ACC112 (cell line): ENCODE measurements around the gene DHRS1.

ENCODE experiments used
- H2AFZ ChIP-seq: fragments of 200-600 bp; sonication (generic); one replicate; pipeline ENCODE4 v1.6.0; 2017; ENCODE audit warnings: antibody characterized with exemption, low read length; ENCODE audit not compliant: unreplicated experiment
- H3K27ac ChIP-seq: fragments of 200-600 bp; sonication (generic); 2 replicates; pipeline ENCODE4 v1.5.1; 2014; ENCODE audit warnings: low read depth, mild to moderate bottlenecking, antibody characterized with exemption, low read length, moderate library complexity
- H3K27me3 ChIP-seq: fragments of 200-600 bp; sonication (generic); 2 replicates; pipeline ENCODE4 v1.6.1; 2014; ENCODE audit warnings: mild to moderate bottlenecking, antibody characterized with exemption, low read length, moderate library complexity, mixed read lengths; ENCODE audit not compliant: insufficient read depth
- H3K36me3 ChIP-seq: fragments of 200-600 bp; sonication (generic); 2 replicates; pipeline ENCODE4 v1.6.1; 2016; ENCODE audit warnings: mild to moderate bottlenecking, antibody characterized with exemption, low read length, moderate library complexity, mixed read lengths; ENCODE audit not compliant: insufficient read depth
- H3K4me1 ChIP-seq: fragments of 200-600 bp; sonication (generic); one replicate; pipeline ENCODE4 v1.6.1; 2016; ENCODE audit warnings: low read length, mixed read lengths; ENCODE audit not compliant: insufficient read depth, unreplicated experiment, control insufficient read depth
- H3K4me3 ChIP-seq: fragments of 200-600 bp; sonication (generic); 2 replicates; pipeline ENCODE4 v1.5.1; 2014; ENCODE audit warnings: mild to moderate bottlenecking, low read depth, low read length
- H3K79me2 ChIP-seq: fragments of 200-600 bp; sonication (generic); one replicate; pipeline ENCODE4 v1.6.0; 2016; ENCODE audit warnings: low read length; ENCODE audit not compliant: control insufficient read depth, unreplicated experiment, insufficient read depth

The DHRS1 gene

DNA sequence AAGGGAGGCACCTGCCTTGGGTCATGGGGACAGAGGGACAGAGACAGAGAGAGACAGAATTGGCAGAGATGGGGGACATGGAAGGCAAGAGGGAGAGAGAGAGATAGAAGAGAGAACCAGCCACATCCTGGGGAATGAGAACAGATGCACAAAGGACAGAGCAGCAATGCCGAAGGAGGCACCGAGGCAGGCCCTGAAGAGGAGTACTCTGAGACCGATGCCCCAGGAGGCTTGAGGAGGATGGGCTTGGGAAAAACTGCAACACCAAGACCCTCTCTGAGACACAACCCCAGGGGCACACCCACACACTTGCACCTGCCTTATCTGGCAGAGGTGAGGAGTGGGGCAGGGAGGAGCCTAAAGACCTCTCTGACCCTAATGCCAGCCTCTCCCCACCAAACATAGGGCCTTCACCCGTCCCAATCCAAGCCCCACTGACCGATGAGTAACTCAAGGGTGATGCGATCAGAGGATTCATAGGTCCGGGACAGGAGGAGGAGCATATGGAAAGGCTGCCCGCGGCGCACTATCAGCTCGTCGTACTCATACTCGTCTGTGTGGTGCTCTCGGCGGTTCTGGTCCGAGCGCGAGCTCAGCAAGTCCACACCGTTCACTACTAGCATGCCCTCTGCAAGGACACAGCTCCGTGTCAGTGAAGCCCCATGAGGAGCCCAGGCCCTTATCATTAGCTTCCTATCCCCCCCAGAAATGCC lies 38.2 kb downstream of the DHRS1 start:
- Histone ChIP-seq H3K36me3 (no peaks in the 10 kb centered on the region), H3K27me3 (no peaks in the 10 kb centered on the region), H3K4me1 (peaks cover 8% of the 10 kb centered on the region)

DNA sequence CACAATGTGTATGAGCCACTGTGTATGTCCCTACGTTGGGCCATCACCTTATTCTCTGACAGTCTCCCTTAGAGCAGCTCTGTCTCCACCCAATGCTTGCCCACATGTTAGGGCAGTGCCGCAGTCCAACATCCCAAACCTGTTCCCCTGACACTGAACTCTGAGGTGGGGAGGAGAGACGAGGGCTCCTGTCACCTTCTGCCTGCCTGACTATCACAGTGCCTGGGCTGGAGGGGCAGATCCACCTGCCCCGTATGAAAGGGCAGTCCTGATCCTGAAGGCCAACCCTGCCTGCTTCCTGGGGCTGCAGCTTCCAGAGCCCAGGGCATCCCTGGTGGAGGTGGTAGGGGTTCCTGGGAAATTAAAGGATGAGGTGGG lies 38.8 kb downstream of the DHRS1 start:
- peaks cover 8% of the 10 kb centered on the region for H3K4me1 ChIP-seq
- no peak overlapping the region for H2AFZ ChIP-seq
- no peaks in the 10 kb centered on the region for H3K36me3 ChIP-seq
- H3K27me3 ChIP-seq: no peaks in the 10 kb centered on the region
- no peaks in the 10 kb centered on the region for H3K79me2 ChIP-seq
- H3K4me3 ChIP-seq: no peak overlapping the region
- H3K27ac ChIP-seq: no peak overlapping the region

More for the DNA sequence above, 38.2 kb downstream of the DHRS1 start:
- no peaks in the 10 kb centered on the region for H3K79me2 ChIP-seq
- no peak overlapping the region for H2AFZ ChIP-seq
- H3K4me3 ChIP-seq: no peak overlapping the region
- H3K27ac ChIP-seq: no peak overlapping the region

DNA sequence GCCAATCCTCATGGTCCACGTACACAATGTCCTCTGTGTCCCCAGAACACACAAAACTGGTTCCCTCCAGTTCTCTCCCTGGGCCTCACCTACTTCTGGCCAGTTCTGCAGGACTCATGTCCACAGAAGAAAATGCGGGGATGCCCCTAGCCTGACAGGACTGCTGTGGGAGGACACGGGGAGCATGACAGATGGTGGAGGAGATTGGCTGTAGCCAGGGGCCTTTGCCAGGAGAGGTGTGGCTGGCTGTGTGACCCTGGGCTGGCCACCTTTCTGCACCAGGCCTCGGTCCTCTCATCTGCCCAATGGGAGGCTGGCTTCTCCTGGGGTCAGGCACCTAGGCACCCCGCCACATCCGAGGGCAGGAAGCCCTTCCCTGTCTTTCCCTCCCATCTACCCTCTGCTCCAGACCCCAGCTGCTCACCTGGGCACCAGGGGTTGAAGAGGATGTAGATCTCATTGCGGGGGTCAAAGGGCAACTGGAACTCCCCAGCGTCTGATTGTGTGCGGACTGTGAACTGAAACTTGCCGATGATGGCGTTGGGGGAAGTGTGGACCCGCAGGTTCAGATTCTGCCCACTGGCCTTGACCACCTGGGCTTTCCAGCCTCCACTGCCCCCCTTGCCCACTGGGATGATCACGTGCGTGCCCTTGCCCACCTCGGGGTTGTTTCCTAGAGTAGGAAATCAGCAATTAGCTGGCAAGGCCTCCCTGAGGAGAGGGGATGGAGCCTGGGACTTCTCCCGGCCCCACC lies 39.4 kb downstream of the DHRS1 start:
- Histone ChIP-seq H3K27ac (no peak overlapping the region), H3K27me3 (no peaks in the 10 kb centered on the region), H3K4me1 (peaks cover 8% of the 10 kb centered on the region), H3K79me2 (no peaks in the 10 kb centered on the region), H3K4me3 (no peak overlapping the region), H3K36me3 (no peaks in the 10 kb centered on the region), H2AFZ (no peak overlapping the region)

DNA sequence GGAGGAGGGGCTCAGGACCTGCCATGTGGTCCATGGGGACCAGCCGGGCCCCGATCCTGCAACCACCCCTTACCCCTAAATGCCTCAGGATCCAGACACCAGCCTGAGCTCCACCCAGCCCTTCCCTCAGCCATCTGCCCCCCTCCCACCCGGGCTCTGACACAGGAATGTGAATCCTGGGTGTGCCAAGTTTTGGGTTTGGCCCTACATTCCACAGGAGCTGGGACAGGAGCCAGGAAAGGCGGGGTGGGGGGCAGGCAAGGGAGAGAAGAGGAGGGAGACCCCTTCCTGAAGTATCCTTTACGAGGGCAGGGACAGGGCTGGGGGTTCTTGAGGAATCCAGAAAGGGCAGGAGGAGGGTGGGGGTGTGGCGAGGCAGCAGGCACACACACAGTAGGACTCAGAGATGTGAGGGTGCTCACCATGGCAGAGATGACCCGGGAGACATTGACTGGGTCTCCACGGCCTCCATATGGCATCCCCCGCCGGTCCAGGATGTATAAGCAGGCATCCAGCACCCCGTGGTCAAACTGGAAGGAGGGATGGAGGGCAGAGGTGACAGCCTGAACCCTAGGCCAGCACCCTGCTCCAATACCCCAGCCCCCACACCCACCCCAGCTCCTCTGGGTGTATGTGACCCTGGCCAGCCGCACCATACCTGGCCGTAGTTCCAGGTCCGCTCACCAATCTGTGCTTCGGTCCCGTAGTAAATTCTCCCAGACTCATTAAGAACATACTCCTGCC lies 40.1 kb downstream of the DHRS1 start:
- Histone ChIP-seq H3K4me3 (no peak overlapping the region), H3K4me1 (peaks cover 8% of the 10 kb centered on the region), H2AFZ (no peak overlapping the region), H3K27me3 (no peaks in the 10 kb centered on the region), H3K27ac (no peak overlapping the region), H3K79me2 (no peaks in the 10 kb centered on the region), H3K36me3 (no peaks in the 10 kb centered on the region)

DNA sequence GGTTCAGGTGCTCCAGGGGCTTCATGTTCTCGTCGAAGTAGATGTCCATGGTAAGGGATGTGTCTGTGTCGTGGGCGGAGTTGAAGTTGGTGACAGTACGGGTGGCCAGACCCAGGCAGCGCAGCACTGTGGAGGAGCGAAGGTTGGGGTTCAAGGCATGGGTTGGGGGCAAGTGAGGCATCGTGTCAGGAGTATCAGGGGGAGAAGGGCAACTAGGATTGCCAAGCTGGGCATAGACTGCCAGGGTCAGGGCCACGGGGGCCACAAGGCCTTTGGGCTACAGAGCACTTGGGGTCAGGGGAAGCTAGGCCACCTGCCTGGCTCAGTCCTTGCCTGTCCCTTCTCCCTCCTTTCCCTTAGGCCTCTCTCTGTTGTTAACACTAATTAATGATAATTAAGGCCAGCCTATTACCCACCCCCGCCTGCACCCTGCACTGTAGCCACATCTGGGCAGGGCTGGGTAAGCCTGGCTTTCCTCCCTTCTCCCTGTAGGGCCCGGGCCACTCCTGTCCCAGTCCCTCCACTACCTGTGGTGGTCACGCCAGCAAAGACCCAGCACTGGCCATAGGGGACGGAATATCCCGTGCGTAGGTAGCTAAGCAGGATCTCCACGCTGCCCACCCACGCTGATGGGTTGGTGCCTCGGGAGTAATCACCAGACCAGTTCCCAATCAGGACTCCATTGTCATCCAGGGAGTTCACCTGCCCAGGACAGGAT lies 40.9 kb downstream of the DHRS1 start:
- Histone ChIP-seq H3K4me3 (no peak overlapping the region), H3K27ac (no peak overlapping the region), H3K4me1 (peaks cover 8% of the 10 kb centered on the region), H3K79me2 (no peaks in the 10 kb centered on the region), H3K27me3 (no peaks in the 10 kb centered on the region), H2AFZ (no peak overlapping the region), H3K36me3 (no peaks in the 10 kb centered on the region)

DNA sequence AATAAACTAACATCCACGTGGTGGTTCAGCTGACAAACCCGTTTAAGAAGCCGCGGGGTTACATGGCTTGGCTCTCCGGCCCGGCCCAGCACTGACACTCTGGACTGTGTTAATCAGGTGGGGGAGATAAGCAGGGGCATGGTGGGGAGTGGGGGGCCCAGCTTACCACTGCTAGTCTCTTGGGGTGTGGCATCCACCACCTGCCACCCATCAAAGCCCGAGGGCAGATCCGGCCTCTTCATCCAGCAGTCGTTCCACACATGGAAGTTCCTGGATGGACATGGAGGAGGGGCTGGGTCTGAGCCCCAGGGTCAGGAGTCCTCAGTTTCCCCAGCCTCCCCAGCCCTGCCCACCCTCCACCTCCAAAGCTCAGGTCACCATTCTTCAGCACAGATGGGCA lies 41.5 kb downstream of the DHRS1 start:
- Histone ChIP-seq H3K27ac (no peak overlapping the region), H3K27me3 (no peaks in the 10 kb centered on the region), H3K4me1 (peaks cover 8% of the 10 kb centered on the region), H2AFZ (no peak overlapping the region), H3K4me3 (no peak overlapping the region), H3K36me3 (no peaks in the 10 kb centered on the region), H3K79me2 (no peaks in the 10 kb centered on the region)

DNA sequence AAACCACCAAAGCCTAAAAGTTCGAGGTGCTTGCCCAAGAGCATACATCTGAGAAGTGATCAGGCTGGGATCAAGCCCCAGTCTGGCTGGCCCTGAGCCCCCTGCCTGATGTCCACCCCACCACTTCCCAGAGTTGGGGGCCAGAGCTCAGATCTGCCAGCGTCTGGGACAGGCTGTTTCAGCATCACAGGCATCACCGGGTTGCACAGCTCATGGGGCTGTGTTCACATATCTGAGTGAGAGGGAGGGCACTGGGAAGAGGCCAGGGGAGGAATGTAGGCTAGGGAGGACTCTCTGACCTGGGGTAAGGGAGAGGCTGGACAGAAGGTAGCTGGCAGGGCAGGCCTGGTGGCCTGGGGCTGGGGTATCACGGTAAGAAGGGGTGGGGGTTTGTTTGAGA lies 42.6 kb downstream of the DHRS1 start:
- H3K36me3 ChIP-seq: no peaks in the 10 kb centered on the region
- H2AFZ ChIP-seq: no peak overlapping the region
- H3K27ac ChIP-seq: no peak overlapping the region
- no peaks in the 10 kb centered on the region for H3K27me3 ChIP-seq
- H3K79me2 ChIP-seq: no peaks in the 10 kb centered on the region
- H3K4me1 ChIP-seq: peaks cover 13% of the 10 kb centered on the region
- H3K4me3 ChIP-seq: no peak overlapping the region

DNA sequence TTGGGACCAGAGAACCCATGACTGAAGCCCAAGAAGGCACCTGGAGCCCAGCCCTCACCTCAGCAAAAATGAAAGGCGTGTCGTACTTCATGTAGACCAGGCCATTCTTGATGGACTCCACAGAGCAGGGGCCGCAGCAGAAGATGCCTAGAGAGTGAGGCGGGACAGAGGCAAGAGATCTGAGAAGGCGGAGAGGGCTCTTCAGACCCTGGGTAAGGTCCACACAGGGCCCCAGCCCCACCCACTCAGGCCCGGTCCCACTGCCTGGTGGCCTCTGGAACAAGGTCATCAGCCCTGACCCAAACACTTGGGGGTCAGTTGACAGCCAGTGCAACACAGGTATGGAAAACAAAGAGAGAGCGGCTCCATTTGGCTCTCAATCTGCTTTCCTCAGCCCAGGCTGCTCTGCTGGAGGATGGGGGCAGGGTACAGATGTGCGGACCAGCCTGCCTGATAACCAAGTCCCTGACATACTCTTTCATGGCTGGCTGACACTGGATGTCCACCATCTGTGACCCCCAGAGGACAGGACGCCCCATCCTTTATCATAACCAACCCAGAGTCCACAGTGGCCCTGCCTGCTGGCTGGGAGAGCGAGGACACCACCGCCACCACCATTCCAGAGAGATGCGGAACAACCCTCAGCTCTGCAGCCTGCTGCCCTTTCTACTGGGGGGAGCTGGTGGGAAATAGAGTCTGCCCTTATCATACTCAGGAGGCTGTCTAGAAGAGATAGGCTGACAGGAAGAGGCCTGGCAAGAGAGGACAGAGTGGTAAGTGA lies 43.5 kb downstream of the DHRS1 start:
- no peaks in the 10 kb centered on the region for H3K36me3 ChIP-seq

DNA sequence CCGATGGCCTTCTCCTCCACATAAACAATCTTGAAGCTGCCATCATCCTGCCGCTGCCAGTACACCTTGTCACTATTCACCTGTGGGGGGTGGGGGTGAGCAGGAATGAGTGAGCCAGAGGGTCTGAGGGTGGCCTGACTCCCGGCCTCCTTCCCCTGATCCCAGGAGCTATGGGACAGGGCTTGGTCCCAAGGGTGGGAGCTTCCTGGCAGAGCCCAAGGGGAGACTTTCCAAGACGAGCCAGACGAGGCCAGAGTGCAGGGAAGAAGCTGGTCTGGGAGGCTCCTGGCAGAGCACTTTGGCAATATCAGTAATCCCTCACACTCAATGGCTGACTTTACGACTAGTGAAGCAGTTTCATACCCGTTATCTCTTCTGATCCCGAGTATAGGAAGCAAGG lies 44.1 kb downstream of the DHRS1 start:
- no peak overlapping the region for H3K27ac ChIP-seq
- no peaks in the 10 kb centered on the region for H3K36me3 ChIP-seq
- H3K4me3 ChIP-seq: no peak overlapping the region
- no peaks in the 10 kb centered on the region for H3K79me2 ChIP-seq
- H3K27me3 ChIP-seq: no peaks in the 10 kb centered on the region
- no peak overlapping the region for H2AFZ ChIP-seq
- peaks cover 27% of the 10 kb centered on the region for H3K4me1 ChIP-seq

More for the DNA sequence above, 43.5 kb downstream of the DHRS1 start:
- H3K27ac ChIP-seq: no peak overlapping the region
- peaks cover 20% of the 10 kb centered on the region for H3K4me1 ChIP-seq
- H3K4me3 ChIP-seq: no peak overlapping the region
- H3K27me3 ChIP-seq: no peaks in the 10 kb centered on the region
- H2AFZ ChIP-seq: no peak overlapping the region
- no peaks in the 10 kb centered on the region for H3K79me2 ChIP-seq
